Mesenteric fat pad (tissue), 1 donor: ENCODE results near the gene STAMBPL1. TPM values are rescaled to one million over a fixed set of nuclear protein-coding genes. Genes with fewer than 3 reads are reported as not detected.

Source experiments
- DNase-seq: peaks from one replicate; pipeline ENCODE4 v3.0.0-alpha.2; 2020; ENCODE audit warnings: low spot score
- total RNA-seq: library from RNA; stranded (reverse); fragmentation: NEBNext Ultra II Directional; extraction: Animal tissue kit (Norgen Biotek cat#: 25700); gene quantifications from one replicate; pipeline ENCODE4 v1.2.1, GENCODE V29; 2021
- donor health status: DM: yes; HTN: yes; CAD: no.

Gene STAMBPL1
- total RNA-seq, 1 donor from 2014 or later = 5.1 TPM

DNA sequence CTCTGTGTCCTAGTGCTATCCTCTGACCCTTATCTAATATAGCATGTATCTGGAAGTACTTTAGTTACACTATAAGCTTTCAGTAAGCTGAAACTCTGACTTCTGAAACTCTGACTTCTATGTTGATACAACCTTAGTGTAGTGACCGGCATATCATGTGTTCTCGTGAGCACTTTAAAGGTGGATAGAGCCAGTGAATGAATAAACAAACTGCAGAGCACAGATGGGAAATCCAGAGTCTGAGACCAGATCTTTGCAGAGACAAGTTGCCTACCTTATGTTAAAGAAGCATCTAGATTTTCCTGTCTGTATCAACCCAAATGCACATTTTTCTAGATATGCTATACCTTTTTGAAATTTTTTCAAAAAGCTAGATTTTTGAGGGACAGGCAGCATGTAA, 69.0 kb downstream of the STAMBPL1 start:
- no peak for DNase-seq

- DNase-seq = no peak
These were observed 70.1 kb downstream of the STAMBPL1 start for GRCh38 chr10:88949912-88950837.

DNA sequence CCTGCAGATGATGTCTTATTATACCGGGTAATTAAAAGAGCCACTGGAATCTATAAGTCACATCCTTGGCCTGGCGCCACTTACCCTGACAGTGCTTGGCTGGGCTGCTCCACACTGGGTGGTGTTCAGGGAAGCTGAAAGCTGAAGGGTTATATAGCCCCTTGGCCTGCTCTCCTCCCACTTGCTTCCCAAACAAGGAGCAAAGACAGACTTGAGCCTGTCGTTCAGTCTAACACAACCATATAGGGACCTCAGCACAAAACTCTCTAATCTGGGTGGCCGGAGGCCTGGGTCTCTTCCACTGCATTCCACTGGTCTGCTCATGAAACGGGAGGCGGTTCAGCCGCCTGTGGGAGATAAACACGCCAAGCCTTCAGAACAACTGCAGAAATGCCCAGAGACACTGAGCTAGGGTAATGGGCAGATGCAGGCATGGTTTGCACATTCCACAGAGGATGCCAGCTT, 72.6 kb downstream of the STAMBPL1 start, which contains the start of gene ACTA2:
Gene ACTA2 (minus strand): TSS at position 127 of the 465 bp plus-strand sequence. CDS start 3,843 bp downstream, outside the sequence.
- no peak for DNase-seq

DNA sequence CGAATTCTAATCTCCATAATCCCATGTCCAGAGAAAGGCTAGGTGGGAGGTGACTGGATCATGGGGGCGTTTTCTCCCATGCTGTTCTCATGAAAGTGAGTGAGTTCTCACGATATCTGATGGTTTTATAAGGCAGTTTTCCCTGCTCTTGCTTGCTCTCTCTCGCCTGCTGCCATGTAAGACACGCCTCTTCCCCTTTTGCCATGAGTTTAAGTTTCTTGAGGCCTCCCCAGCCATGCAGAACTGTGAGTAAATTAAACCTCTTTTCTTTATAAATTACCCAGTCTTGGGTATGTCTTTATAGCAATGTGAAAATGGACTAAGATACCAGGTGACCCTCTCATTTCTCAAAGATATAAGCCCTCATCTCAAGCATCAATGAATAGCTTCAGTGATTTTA, 73.6 kb downstream of the STAMBPL1 start:
- DNase-seq = no peak

GRCh38 chr10:88954458-88955083, 74.5 kb downstream of the STAMBPL1 start:
- no peak for DNase-seq

DNA sequence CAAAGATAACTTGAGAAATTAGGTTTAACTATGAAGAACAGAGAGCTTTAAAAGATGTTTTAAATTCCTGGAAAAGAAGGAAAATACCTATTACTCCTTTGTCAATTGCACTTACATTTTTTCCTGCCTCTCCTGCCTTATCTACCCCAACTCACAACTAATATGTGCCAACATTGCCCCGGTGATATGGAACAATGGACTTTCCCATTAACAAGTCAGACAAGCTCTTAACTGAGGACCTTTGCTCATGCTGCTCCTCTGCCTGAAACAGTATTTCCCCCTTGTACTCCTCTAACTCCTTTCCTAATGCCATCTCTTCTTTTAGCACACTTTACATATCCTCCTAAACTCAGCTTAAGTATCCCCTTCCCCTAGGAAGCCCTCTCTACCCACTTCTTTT, 77.3 kb downstream of the STAMBPL1 start:
- no peak for DNase-seq

- DNase-seq = no peak
These were observed 78.7 kb downstream of the STAMBPL1 start for GRCh38 chr10:88958721-88959120.

DNA sequence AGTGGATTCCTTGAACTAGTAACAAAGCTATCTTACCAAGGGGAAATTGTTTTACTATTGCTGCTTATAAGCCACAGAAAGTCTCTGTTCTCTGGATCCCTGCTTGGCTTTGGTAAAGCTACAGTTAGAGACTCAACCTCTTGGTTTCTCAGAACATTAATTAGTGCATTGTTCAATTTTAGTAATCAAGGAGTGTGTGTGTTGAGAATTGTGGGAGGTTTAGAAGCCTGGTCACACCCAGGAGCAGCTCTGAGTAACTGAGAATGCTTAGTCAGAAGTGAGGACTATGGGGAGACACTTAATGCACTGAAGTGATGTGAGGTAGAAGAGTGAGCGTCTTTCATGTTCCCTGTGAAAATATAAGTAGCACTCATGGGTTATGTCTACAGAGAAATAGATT, 80.8 kb downstream of the STAMBPL1 start:
- DNase-seq = no peak

DNA sequence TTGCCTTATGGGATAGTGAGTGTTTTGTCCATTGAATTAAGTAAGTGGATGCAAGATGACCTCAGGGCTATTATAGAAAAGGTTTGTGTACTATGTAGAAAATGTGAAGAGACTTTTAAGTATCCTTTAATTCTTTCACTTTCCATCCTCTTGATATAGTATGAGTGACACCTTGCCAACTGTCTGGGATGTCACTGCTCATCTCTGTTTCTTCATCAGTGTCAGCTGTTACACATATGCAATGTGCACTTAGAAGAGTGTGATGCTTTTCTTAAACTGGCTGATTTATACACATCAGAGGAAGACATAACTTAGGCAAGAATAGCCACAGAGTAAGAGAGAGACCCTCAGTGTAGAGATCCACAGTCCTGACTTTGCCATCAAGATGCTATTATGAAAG, 81.2 kb downstream of the STAMBPL1 start:
- DNase-seq = no peak

DNA sequence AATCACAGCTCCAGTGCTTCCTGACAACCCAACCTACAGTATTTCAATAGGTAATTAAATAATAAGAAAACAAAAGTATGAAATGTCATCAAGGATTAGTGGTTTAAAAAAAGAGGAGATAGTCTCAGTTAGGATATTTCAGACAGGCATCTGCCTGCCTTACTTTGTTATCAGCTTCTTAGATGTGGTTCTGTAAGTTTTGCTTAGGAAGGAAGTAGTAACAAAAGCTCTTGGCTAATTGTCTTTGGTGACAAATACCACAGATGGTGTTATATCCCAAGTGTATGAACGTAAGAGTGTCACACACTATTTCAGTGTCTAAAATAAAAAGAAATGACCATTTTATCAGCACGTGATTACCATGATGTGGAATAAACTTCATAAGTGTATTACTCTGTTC, 82.3 kb downstream of the STAMBPL1 start:
- no peak for DNase-seq

DNA sequence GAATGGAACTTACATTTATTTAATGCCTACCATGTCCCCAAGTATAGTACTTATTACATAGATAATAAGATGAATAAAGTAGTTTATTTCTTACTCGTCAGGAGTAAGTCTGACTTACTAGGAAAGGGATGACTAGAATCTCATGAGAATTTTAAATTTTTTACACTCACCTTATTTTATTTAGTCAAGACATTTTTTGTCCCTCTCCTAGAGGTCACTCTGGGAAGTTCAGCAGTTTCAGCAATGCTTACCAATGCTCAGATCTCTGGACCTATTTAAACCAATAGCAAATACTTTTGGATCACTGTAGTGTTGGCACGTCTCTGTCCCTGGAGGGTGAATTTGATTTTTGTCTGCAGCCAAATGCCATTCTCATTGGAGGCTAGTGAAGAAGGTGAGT, 83.3 kb downstream of the STAMBPL1 start:
- DNase-seq = no peak

GRCh38 chr10:88964360-88964759, 84.3 kb downstream of the STAMBPL1 start:
- DNase-seq = no peak

- DNase-seq = no peak
These were observed 84.9 kb downstream of the STAMBPL1 start for GRCh38 chr10:88964869-88965415.

DNA sequence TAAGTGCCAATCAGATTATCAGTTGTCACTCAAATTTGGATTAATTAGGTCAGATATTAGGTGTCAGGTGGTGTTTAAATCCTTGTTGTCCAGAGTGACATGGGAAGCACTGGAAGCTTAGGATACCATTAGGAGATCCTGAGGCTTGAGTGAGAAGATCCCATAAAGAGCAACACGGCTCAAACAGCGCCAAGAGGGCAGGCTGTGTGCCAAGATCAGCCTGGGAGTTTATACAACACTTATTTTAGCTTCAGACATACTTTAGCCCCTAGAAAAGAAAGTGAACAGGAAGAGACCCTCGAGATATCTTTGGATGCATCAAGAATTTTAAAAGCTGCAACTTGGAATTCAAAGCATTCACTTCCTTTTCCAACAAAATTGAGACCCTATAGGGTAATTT, 86.8 kb downstream of the STAMBPL1 start:
- no peak for DNase-seq

DNA sequence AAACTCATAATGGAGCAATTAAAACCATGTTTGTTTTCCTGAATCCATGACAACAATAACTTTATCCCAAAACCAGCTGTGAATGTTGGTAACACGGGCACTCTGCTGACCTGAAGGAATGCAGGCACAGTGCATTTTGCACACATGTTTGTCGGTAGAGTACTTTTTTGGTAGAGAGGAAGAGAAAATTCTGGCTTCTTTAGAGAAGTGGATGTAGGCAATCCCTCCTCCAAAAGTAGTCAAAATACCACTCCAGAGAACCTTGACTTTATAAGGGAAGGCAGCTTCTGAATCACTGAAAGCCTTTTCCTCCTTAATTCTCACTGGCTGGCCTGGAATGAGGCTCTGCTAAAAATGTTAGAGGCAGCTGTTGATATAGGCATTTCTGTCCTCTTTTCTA, 88.3 kb downstream of the STAMBPL1 start:
- no peak for DNase-seq

- DNase-seq = no peak
These were observed 91.4 kb downstream of the STAMBPL1 start for GRCh38 chr10:88971221-88972061.

Other genes starting within 250 kb of the STAMBPL1 start
- gene LIPF, start 215.8 kb upstream of the STAMBPL1 start, total RNA-seq = not detected
- gene LIPK, start 174.0 kb upstream of the STAMBPL1 start, total RNA-seq = not detected
- gene LIPN, start 120.2 kb upstream of the STAMBPL1 start, total RNA-seq = 0.74 TPM
- not detected for gene LIPM, start 77.5 kb upstream of the STAMBPL1 start, total RNA-seq
- 0.80 TPM for gene ANKRD22, start 28.4 kb upstream of the STAMBPL1 start, total RNA-seq
- 204 TPM for gene ACTA2, start 72.5 kb downstream of the STAMBPL1 start, total RNA-seq
- gene FAS, start 110.6 kb downstream of the STAMBPL1 start, total RNA-seq = 10.4 TPM